Left ventricle myocardium inferior (tissue), 1 donor: ENCODE data around the gene CYLD. TPM values are rescaled to one million over a fixed set of nuclear protein-coding genes. Genes with fewer than 3 reads are reported as not detected.

ENCODE experiments used
- DNase-seq: peaks from one replicate; pipeline ENCODE4 v3.0.0-alpha.2; 2020
- H3K27ac ChIP-seq: fragments of 200-600 bp; replicated peaks from 2 replicates; pipeline ENCODE4 v1.8.0; 2021
- H3K27me3 ChIP-seq: fragments of 200-600 bp; 2 replicates; pipeline ENCODE4 v1.8.0; 2021; ENCODE audit warnings: low read depth
- H3K36me3 ChIP-seq: fragments of 200-600 bp; 2 replicates; pipeline ENCODE4 v1.8.0; 2021
- H3K4me1 ChIP-seq: fragments of 200-600 bp; 2 replicates; pipeline ENCODE4 v1.8.0; 2021
- H3K4me3 ChIP-seq: fragments of 200-600 bp; 2 replicates; pipeline ENCODE4 v1.8.0; 2021; ENCODE audit warnings: mild to moderate bottlenecking, moderate library complexity
- H3K9me3 ChIP-seq: fragments of 200-600 bp; replicated peaks from 2 replicates; pipeline ENCODE4 v1.8.0; 2021
- CTCF ChIP-seq: fragments of 200-600 bp; IDR thresholded peaks from 2 replicates; pipeline ENCODE4 v1.8.0; 2021; ENCODE audit warnings: antibody characterized with exemption, mild to moderate bottlenecking, borderline replicate concordance
- intact Hi-C: fragments of 100-400 bp; cut with micrococcal nuclease; formaldehyde crosslinking; loops from one replicate; pipeline ENCODE4 v1.11.0; 2022
- microRNA-seq: library from miRNA; unstranded; fragments of <30 nt; microRNA quantifications from one replicate; pipeline ENCODE4 v1.2.0, GENCODE V29; 2020
- total RNA-seq: library from RNA; stranded (reverse); fragmentation: NEBNext Ultra II Directional; extraction: Animal tissue kit (Norgen Biotek cat#: 25700); gene quantifications from one replicate; pipeline ENCODE4 v1.2.1, GENCODE V29; 2021
- donor health status: DM: no; HTN: yes; CAD: no; lungs with severe emphysema.

CYLD gene
- total RNA-seq, 1 donor from 2014 or later = 36.0 TPM

GRCh38 chr16:50846511-50846910, 104.6 kb downstream of the CYLD start:
- Histone ChIP-seq H3K27ac (no peak overlapping the region), H3K27me3 (peaks cover 40% of the 10 kb centered on the region), H3K4me1 (peaks cover under 1% of the 10 kb centered on the region), H3K4me3 (no peak overlapping the region), H3K36me3 (no peaks in the 10 kb centered on the region), H3K9me3 (no peaks in the 10 kb centered on the region)
- no peak for TF ChIP-seq CTCF
- intact Hi-C loops = no loop called here
- DNase-seq = no peak

- Histone ChIP-seq H3K27me3 (peaks cover 34% of the 10 kb centered on the region), H3K27ac (no peak overlapping the region), H3K36me3 (no peaks in the 10 kb centered on the region), H3K9me3 (no peaks in the 10 kb centered on the region), H3K4me1 (no peaks in the 10 kb centered on the region), H3K4me3 (no peak overlapping the region)
- TF ChIP-seq CTCF = no peak
- no peak for DNase-seq
- intact Hi-C loops = no loop called here
Measured at GRCh38 chr16:50847166-50847565, 105.3 kb downstream of the CYLD start.

GRCh38 chr16:50848755-50849514, 107.0 kb downstream of the CYLD start:
- Histone ChIP-seq H3K4me3 (no peak overlapping the region), H3K9me3 (no peaks in the 10 kb centered on the region), H3K27me3 (peaks cover 35% of the 10 kb centered on the region), H3K27ac (no peak overlapping the region), H3K36me3 (no peaks in the 10 kb centered on the region), H3K4me1 (no peaks in the 10 kb centered on the region)
- intact Hi-C loops = no loop called here
- TF ChIP-seq CTCF = no peak
- no peak for DNase-seq

Small RNA genes within 50 kb of the gene (microRNA-seq; reads per million reads assigned to microRNA genes)
- not detected for gene MIR3181

Other genes starting within 250 kb of the CYLD start
- gene NKD1, start 193.7 kb upstream of the CYLD start, total RNA-seq = 1.5 TPM
- gene SNX20, start 60.8 kb upstream of the CYLD start, total RNA-seq = 0.69 TPM
- 0.52 TPM for gene NOD2, start 48.5 kb upstream of the CYLD start, total RNA-seq